Astrocyte (in vitro differentiated cells and primary cell): Measurements from ENCODE around the gene MYZAP. TPM values are rescaled to one million over a fixed set of nuclear protein-coding genes. Genes with fewer than 3 reads are reported as not detected.

ENCODE experiments used
- DNase-seq: peaks from one replicate; pipeline ENCODE4 v3.0.0-alpha.2; 2010; ENCODE audit warnings: low read depth
- FAIRE-seq: peaks from 2 replicates; lab custom pipeline; 2011; peaks lifted over from hg19 to GRCh38; lab: Jason Lieb, UNC
- H2AFZ ChIP-seq: 2 replicates; pipeline ENCODE4 v1.6.0; 2012; ENCODE audit warnings: low read depth, low read length, inconsistent platforms
- H3K27ac ChIP-seq: 2 replicates; pipeline ENCODE4 v1.5.1; 2011; ENCODE audit warnings: low read depth, low read length, inconsistent platforms
- H3K27me3 ChIP-seq: 2 replicates; pipeline ENCODE4 v1.6.0; 2011; ENCODE audit warnings: low read length, inconsistent platforms; ENCODE audit not compliant: insufficient read depth
- H3K36me3 ChIP-seq: 2 replicates; pipeline ENCODE4 v1.5.1; 2011; ENCODE audit warnings: low read length, inconsistent platforms; ENCODE audit not compliant: insufficient read depth
- H3K4me1 ChIP-seq: 2 replicates; pipeline ENCODE4 v1.5.1; 2011; ENCODE audit warnings: low read length, inconsistent platforms; ENCODE audit not compliant: insufficient read depth
- H3K4me2 ChIP-seq: 2 replicates; pipeline ENCODE4 v1.6.0; 2012; ENCODE audit warnings: low read length, inconsistent platforms
- H3K4me3 ChIP-seq: 2 replicates; pipeline ENCODE4 v1.5.1; 2011; ENCODE audit warnings: low read depth, mild to moderate bottlenecking, low read length, inconsistent platforms; ENCODE audit not compliant: insufficient read depth
- H3K79me2 ChIP-seq: 2 replicates; pipeline ENCODE4 v1.6.0; 2012; ENCODE audit warnings: mild to moderate bottlenecking, low read length, inconsistent platforms; ENCODE audit not compliant: insufficient read depth
- H3K9ac ChIP-seq: 2 replicates; pipeline ENCODE4 v1.6.0; 2012; ENCODE audit warnings: mild to moderate bottlenecking, low read length, inconsistent platforms
- H3K9me3 ChIP-seq: 2 replicates; pipeline ENCODE4 v1.5.1; 2012; ENCODE audit warnings: low read depth, mild to moderate bottlenecking, low read length, inconsistent platforms; ENCODE audit not compliant: insufficient read depth
- H4K20me1 ChIP-seq: 2 replicates; pipeline ENCODE4 v1.6.0; 2012; ENCODE audit warnings: low read length, inconsistent platforms; ENCODE audit not compliant: insufficient read depth
- H3K27ac Mint-ChIP-seq: one replicate; pipeline ENCODE4 v1.8.0; 2021; ENCODE audit warnings: mild to moderate bottlenecking, mixed read lengths; ENCODE audit not compliant: unreplicated experiment
- H3K27me3 Mint-ChIP-seq: one replicate; pipeline ENCODE4 v1.8.0; 2021; ENCODE audit warnings: low read depth, mixed read lengths; ENCODE audit not compliant: unreplicated experiment
- H3K36me3 Mint-ChIP-seq: one replicate; pipeline ENCODE4 v1.8.0; 2021; ENCODE audit warnings: low read depth, mixed read lengths; ENCODE audit not compliant: unreplicated experiment
- H3K4me1 Mint-ChIP-seq: one replicate; pipeline ENCODE4 v1.8.0; 2021; ENCODE audit warnings: low read depth, mixed read lengths; ENCODE audit not compliant: unreplicated experiment
- H3K4me3 Mint-ChIP-seq: one replicate; pipeline ENCODE4 v1.8.0; 2021; ENCODE audit warnings: mild to moderate bottlenecking, moderate library complexity, mixed read lengths; ENCODE audit not compliant: unreplicated experiment
- H3K9me3 Mint-ChIP-seq: one replicate; pipeline ENCODE4 v1.8.0; 2021; ENCODE audit warnings: mild to moderate bottlenecking, mixed read lengths; ENCODE audit not compliant: unreplicated experiment
- EZH2 ChIP-seq: IDR thresholded peaks from 2 replicates; pipeline ENCODE4 v1.6.1; 2012; ENCODE audit warnings: mild to moderate bottlenecking, low read length, inconsistent platforms; ENCODE audit not compliant: insufficient read depth
- total RNA-seq: library from RNA; stranded (reverse); gene quantifications from 2 replicates; pipeline ENCODE4 v1.2.1, GENCODE V29; 2021
- TF ChIP-seq, protein P1 (sequence below): IDR thresholded peaks from 2 replicates; pipeline ENCODE4 v1.5.1; 2011; ENCODE audit warnings: low read depth, mild to moderate bottlenecking, inconsistent platforms, low read length, moderate library complexity; ENCODE audit not compliant: insufficient read depth

Gene MYZAP
- total RNA-seq, 1 donor from 2014 or later, result 0.41 TPM

DNA sequence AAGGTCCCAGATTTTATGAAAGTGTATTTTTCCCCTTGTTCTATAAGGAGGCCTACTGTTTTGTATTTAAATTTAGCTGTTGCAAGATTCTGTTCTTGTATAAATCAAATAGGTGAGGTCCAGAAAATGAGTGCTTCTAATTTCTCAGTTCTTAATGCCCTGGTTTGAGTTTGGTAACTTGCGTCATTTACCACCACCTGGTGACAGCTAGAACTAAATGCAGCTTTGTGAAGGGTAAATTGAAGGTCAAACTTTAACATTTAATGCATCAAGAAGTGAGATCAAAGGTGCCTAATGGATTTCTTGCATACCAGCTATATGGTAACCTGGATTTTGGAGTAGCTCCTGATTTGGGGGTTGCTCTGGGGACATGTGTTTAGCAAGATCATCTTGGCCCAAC, 64.1 kb downstream of the MYZAP start:
- Histone ChIP-seq H3K4me1 (no peaks in the 10 kb centered on the region), H3K4me2 (no peak overlapping the region), H3K9ac (no peak overlapping the region), H3K4me3 (no peak overlapping the region), H3K79me2 (no peaks in the 10 kb centered on the region), H4K20me1 (no peaks in the 10 kb centered on the region), H3K27ac (no peak overlapping the region), H3K27me3 (no peaks in the 10 kb centered on the region), H3K9me3 (no peaks in the 10 kb centered on the region), H3K36me3 (no peaks in the 10 kb centered on the region), H2AFZ (no peak overlapping the region)
- DNase-seq (no peak), FAIRE-seq (no peak)
- Mint-ChIP-seq H3K4me1 (no peaks in the 10 kb centered on the region), H3K27me3 (peaks cover 5% of the 10 kb centered on the region), H3K27ac (no peak overlapping the region), H3K9me3 (no peaks in the 10 kb centered on the region), H3K4me3 (no peak overlapping the region), H3K36me3 (no peaks in the 10 kb centered on the region)
- TF ChIP-seq, protein P1, sequence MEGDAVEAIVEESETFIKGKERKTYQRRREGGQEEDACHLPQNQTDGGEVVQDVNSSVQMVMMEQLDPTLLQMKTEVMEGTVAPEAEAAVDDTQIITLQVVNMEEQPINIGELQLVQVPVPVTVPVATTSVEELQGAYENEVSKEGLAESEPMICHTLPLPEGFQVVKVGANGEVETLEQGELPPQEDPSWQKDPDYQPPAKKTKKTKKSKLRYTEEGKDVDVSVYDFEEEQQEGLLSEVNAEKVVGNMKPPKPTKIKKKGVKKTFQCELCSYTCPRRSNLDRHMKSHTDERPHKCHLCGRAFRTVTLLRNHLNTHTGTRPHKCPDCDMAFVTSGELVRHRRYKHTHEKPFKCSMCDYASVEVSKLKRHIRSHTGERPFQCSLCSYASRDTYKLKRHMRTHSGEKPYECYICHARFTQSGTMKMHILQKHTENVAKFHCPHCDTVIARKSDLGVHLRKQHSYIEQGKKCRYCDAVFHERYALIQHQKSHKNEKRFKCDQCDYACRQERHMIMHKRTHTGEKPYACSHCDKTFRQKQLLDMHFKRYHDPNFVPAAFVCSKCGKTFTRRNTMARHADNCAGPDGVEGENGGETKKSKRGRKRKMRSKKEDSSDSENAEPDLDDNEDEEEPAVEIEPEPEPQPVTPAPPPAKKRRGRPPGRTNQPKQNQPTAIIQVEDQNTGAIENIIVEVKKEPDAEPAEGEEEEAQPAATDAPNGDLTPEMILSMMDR, result no peak
- no peak for TF ChIP-seq EZH2

DNA sequence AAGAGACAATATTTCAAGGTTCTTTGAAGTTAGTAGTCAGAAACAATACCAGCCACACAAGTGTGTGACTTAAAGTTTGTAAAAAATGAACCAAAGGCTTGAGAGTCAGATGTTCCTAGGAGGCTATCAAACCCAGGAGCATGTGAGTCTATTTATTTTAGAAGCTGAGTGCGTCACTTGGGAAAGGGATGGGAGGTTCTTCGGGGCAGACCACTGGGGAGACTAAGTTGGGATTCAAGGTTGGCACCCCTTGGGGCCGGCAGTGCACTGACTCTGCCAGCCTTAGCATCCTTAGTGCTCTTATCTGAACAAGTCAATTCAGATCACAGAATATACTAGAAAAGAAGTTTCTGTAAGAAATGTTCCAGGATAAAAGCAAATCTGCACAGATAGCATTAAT, 64.7 kb downstream of the MYZAP start:
- Histone ChIP-seq H2AFZ (no peak overlapping the region), H3K4me1 (no peaks in the 10 kb centered on the region), H4K20me1 (no peaks in the 10 kb centered on the region), H3K9ac (no peak overlapping the region), H3K27ac (no peak overlapping the region), H3K79me2 (no peaks in the 10 kb centered on the region), H3K36me3 (no peaks in the 10 kb centered on the region), H3K4me3 (no peak overlapping the region), H3K9me3 (no peaks in the 10 kb centered on the region), H3K4me2 (no peak overlapping the region), H3K27me3 (no peaks in the 10 kb centered on the region)
- TF ChIP-seq EZH2, result no peak
- TF ChIP-seq, protein P1, result no peak
- Mint-ChIP-seq H3K36me3 (no peaks in the 10 kb centered on the region), H3K27ac (no peak overlapping the region), H3K9me3 (no peaks in the 10 kb centered on the region), H3K4me3 (no peak overlapping the region), H3K4me1 (no peaks in the 10 kb centered on the region), H3K27me3 (peaks cover 5% of the 10 kb centered on the region)
- no peak for DNase-seq
- FAIRE-seq, result no peak

DNA sequence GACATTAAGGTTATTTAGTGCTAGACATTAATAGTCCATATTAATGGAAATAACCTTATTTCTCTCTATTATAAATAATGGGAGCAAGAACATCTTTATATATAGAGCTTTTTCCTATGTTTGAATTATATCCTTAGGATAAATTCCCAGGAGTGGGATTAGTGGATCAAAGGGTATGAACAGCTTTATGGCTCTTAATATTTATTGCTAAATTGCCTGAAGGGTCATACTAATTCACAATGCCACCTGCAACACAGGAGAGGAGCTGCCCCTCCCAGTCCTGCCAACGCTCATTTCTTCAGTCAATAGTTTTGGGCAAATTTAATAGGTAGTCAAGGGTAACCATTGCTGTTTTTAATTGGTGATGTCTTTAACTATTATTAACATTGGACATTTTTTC, 65.9 kb downstream of the MYZAP start:
- Histone ChIP-seq H3K9me3 (no peaks in the 10 kb centered on the region), H3K4me2 (no peak overlapping the region), H4K20me1 (no peaks in the 10 kb centered on the region), H3K27me3 (no peaks in the 10 kb centered on the region), H2AFZ (no peak overlapping the region), H3K79me2 (no peaks in the 10 kb centered on the region), H3K9ac (no peak overlapping the region), H3K4me1 (no peaks in the 10 kb centered on the region), H3K36me3 (no peaks in the 10 kb centered on the region), H3K4me3 (no peak overlapping the region), H3K27ac (no peak overlapping the region)
- Mint-ChIP-seq H3K27ac (no peak overlapping the region), H3K9me3 (no peaks in the 10 kb centered on the region), H3K4me3 (no peak overlapping the region), H3K36me3 (no peaks in the 10 kb centered on the region), H3K4me1 (no peaks in the 10 kb centered on the region), H3K27me3 (peaks cover 5% of the 10 kb centered on the region)
- DNase-seq (no peak), FAIRE-seq (no peak)
- TF ChIP-seq EZH2, result no peak
- TF ChIP-seq, protein P1, result no peak
